Measurements from ENCODE around the gene CNKSR3.

GRCh38 chr6:154440422-154441043 is 70.0 kb downstream of the CNKSR3 start:
- TF ChIP-seq POLR2AphosphoS5 (IDR thresholded peaks at IDR 0.05) (no peak), CTCF (IDR thresholded peaks at IDR 0.05) (no peak)
